Measurements from ENCODE around the gene HNRNPH1.

HNRNPH1 gene

GRCh38 chr5:179621551-179622214 lies 1.8 kb downstream of the HNRNPH1 start:
- no peak for DNase-seq

- no peak for DNase-seq
Observed at GRCh38 chr5:179620703-179621350, 2.6 kb downstream of the HNRNPH1 start.

GRCh38 chr5:179620293-179620692 lies 3.2 kb downstream of the HNRNPH1 start:
- DNase-seq = no peak

- DNase-seq = no peak
Observed at GRCh38 chr5:179619776-179620175, 3.7 kb downstream of the HNRNPH1 start.

DNA sequence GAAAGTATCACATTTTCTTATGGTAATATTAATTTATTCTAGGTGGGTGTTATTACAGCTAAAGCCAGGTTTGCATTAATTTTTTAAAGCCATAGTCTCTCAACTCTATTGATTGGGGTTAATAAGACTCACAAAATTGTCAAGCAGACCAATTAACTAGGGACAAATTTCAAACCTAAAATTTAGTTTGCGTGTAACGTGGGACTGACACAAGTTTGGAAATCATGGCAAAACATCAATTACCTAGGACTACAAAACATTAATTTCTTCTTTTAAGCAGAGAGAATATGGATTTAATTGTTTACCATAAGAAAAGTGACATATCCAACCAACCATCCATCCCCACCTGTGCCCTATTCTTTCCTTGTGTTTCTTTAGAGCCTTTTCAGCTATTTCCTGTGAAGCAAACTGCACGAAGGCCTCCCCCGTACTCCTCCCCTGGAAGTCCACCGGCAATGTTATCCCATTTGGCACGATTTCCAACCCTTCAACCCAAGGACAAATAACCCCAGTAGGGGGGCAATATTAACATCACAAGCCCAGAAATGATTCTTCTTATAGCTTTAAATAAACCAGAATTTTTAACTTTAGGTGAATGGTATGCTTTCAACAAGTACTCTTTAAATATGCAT lies 4.4 kb downstream of the HNRNPH1 start:
- no peak for DNase-seq

DNA sequence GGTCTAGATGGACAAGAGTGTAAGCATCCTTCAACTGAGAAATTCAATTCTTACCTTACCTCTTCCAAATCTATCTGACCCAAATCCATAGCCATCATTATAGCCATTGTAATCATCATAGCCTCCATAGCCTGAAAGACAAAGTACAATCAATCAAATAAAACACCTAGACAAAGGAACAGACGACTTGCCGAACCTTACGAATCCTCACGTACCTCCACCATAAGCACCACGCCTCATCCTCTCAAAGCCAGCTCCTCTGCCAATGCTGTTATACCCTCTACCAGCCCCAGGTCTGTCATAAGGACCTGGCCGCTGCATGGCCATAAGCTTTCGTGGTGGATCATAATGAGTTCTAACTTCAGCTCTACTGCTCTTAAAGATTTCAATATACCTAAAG lies 5.5 kb downstream of the HNRNPH1 start:
- no peak for DNase-seq

- DNase-seq = no peak
Observed at GRCh38 chr5:179616002-179616594, 7.4 kb downstream of the HNRNPH1 start.

DNA sequence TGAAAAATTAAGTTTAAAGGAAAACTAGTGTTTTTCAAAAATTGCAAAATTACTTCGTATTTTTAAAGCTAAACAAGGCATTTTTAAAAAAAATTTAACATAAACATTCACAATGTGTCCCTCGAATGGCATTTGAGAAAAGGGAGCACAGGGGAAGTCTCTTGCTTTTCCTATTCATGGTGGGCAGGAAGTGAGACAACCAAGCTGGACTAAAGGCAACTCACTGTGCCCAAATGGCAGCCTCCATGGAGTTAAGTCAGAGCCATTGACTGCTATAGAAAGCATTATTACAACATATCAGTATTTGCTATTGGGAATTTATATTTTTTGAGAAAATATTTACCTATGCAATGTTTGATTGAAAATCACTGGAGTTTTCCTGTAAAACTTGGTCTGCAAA lies 8.3 kb downstream of the HNRNPH1 start:
- DNase-seq = no peak

DNA sequence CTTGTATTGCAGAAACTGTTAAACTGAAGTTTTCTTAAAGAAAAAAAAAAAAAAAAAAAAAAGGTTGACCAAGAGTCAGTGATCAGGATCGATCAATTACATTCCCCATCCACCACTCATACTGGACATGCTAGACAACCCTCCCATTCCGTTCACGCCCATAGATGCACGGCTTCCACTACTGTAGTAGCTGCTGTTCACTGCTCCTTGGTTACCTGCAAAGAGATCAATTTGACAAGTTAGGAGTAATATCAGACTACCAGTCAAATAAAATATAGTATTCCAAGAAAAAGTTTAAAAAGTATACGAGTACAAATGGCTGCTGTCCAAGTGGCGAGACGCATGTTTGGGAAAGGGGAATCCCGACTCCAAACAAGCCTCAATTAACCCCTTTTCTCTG lies 8.7 kb downstream of the HNRNPH1 start:
- no peak for DNase-seq

DNA sequence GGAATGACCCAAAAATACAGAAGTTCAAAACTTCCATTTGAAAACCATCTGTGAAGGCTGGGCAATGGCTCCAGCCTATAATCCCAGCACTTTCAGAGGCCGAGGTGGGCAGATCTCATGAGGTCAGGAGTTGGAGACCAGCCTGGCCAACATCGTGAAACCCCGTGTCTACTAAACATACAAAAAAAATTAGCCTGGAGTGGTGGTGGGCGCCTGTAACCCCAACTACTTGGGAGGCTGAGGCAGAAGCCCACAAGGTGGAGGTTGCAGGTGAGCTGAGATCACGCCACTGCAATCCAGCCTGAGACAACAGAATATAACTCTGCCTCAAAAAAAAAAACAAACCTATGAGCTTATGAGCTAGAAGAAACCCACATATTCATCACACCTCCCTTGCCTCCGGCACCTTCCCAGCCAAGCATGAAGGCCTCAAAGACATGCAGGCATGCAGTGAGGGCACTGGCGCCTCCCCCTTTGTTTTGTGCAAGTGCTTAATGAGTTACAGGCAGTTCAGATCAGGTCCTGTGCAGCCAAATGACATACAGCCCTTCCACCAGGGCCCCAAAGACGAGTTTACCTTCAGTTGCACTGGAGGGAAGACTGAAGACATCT lies 9.9 kb downstream of the HNRNPH1 start:
- DNase-seq = no peak

DNA sequence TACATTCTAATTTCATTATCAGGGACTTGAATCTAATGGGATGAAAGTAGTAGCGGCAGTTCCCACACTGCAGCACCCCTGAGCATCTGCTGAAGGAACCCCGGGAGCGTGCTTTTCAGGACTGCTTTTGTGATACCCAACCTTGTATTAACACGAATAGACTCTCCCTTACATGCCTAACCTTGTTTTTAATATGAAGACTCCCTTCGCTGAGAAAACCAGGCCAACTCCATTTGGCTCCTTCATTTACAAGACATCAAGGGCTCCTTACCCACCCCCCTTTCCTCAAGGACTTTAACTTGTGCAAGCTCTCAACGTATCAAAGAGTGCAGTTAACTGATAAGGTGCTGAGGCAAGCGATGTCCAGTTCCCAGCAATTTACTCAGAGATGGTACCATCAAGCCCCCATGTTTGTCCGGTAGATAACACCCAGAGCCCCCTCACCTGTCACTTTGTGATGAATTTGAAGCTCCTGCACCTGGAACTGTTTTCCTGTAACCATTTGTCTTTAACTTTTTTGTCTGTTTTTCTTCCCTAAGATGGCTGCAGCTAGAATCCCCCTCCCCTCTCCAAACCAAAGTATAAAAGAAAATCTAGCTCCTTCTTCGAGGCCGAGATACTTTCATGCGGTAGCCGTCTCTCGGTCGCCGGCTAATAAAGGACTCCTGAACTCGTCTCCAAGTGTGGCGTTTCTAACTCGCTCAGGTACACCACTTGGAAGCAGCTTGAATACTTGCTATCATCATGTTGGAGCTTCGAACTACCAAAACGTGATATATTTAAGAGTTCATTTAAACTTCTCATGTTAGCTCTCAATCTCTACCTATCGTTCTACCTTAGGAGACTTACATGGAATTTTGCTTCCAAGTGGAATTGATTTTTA lies 10.7 kb downstream of the HNRNPH1 start:
- DNase-seq = no peak

DNA sequence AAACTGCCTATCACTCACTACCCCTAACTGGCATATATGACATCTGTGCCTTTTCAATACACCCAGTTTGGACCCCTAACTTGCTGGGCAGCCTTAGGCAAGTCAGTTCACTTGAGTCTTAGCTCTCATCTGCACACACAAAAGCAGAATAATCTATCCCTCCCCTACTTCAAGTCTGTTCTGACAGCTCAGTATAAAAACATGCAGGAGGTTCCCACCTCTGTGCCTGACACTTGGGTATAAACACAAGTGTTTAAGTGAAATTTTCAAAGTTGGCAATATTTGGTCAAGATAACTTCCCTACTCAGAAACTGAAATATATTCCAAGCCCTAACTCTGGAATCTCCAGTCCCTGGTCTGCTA lies 12.6 kb downstream of the HNRNPH1 start:
- no peak for DNase-seq

- no peak for DNase-seq
Observed at GRCh38 chr5:179610109-179610902, 13.2 kb downstream of the HNRNPH1 start.

DNA sequence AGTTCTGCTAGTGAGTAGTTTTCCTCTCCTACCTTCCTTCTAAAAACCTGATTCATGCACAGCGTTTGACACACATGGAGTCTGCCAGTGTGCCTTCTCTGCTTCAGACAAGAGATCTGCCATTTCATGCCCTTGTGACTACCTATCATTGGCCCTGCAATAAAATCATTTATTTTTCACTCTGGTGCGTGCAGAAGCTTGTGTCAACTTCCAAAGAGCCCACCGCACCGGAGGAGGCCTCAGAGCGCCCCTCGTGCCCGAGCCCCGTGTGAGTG lies 13.7 kb downstream of the HNRNPH1 start:
- no peak for DNase-seq

GRCh38 chr5:179608131-179608581 lies 15.3 kb downstream of the HNRNPH1 start:
- no peak for DNase-seq

GRCh38 chr5:179607160-179607931 lies 16.1 kb downstream of the HNRNPH1 start:
- no peak for DNase-seq

DNA sequence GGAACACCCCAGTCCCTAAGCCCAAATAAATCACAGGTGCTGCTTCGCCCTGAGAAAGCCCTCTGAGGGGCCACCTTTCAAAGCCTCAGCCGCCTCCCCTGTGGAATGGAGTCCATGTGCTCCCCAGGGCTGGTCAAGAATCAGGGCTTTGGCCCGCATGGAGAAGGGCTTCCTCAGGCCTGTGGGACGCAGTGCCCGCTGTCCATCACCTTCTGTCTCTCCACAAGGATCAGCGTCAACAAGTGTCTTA lies 16.6 kb downstream of the HNRNPH1 start:
- no peak for DNase-seq

GRCh38 chr5:179606071-179606909 lies 17.2 kb downstream of the HNRNPH1 start:
- DNase-seq = no peak

- DNase-seq = no peak
Observed at GRCh38 chr5:179605026-179605833, 18.2 kb downstream of the HNRNPH1 start.

GRCh38 chr5:179603308-179603707 lies 20.2 kb downstream of the HNRNPH1 start:
- no peak for DNase-seq
